Neural cell (in vitro differentiated cells): ENCODE data around the gene GALK1. TPM values are rescaled to one million over a fixed set of nuclear protein-coding genes. Genes with fewer than 3 reads are reported as not detected.
A peak's percentile ranks its signal among the peaks of the same experiment; 100 is the strongest.

Source experiments
- H2AFZ ChIP-seq: fragments of 200-600, 300-800 bp; sonication (generic), shearing (Covaris generic); 2 replicates; pipeline ENCODE4 v1.6.0; 2014; ENCODE audit warnings: low read depth, mild to moderate bottlenecking, antibody characterized with exemption, low read length, moderate library complexity
- H3F3A ChIP-seq: fragments of 200-600 bp; shearing (Covaris generic); 2 replicates; pipeline ENCODE4 v1.6.1; 2016; ENCODE audit warnings: mild to moderate bottlenecking, moderate library complexity, mixed read lengths, antibody characterized with exemption, low read length; ENCODE audit not compliant: insufficient read depth, poor library complexity, severe bottlenecking
- H3K27ac ChIP-seq: fragments of 200-600, 300-800 bp; sonication (generic), shearing (Covaris generic); 2 replicates; pipeline ENCODE4 v1.5.1; 2014; ENCODE audit warnings: mild to moderate bottlenecking, low read length, moderate library complexity
- H3K27me3 ChIP-seq: fragments of 300-800, 200-600 bp; sonication (generic), shearing (Covaris generic); 2 replicates; pipeline ENCODE4 v1.6.0; 2014; ENCODE audit warnings: mild to moderate bottlenecking, low read depth, low read length, moderate library complexity; ENCODE audit not compliant: insufficient read depth
- H3K36me3 ChIP-seq: fragments of 300-800, 200-600 bp; sonication (generic), shearing (Covaris generic); 2 replicates; pipeline ENCODE4 v1.5.1; 2014; ENCODE audit warnings: mild to moderate bottlenecking, antibody characterized with exemption, low read length, moderate library complexity; ENCODE audit not compliant: insufficient read depth
- H3K4me2 ChIP-seq: fragments of 300-800, 200-600 bp; sonication (generic), shearing (Covaris generic); 2 replicates; pipeline ENCODE4 v1.6.0; 2014; ENCODE audit warnings: mild to moderate bottlenecking, low read length
- H3K4me3 ChIP-seq: fragments of 300-800, 200-600 bp; sonication (generic), shearing (Covaris generic); 2 replicates; pipeline ENCODE4 v1.5.1; 2014; ENCODE audit warnings: mild to moderate bottlenecking, low read length, moderate library complexity
- H3K79me2 ChIP-seq: fragments of 200-600 bp; shearing (Covaris generic); replicated peaks from 2 replicates; pipeline ENCODE4 v1.6.0; 2014; ENCODE audit warnings: mild to moderate bottlenecking, low read length, moderate library complexity; ENCODE audit not compliant: insufficient read depth
- H3K9ac ChIP-seq: fragments of 300-800, 200-600 bp; sonication (generic), shearing (Covaris generic); 2 replicates; pipeline ENCODE4 v1.6.1; 2016; ENCODE audit warnings: mild to moderate bottlenecking, low read length, mixed read lengths
- H3K9me2 ChIP-seq: fragments of 200-600 bp; shearing (Covaris generic); 2 replicates; pipeline ENCODE4 v1.6.1; 2016; ENCODE audit warnings: mild to moderate bottlenecking, low read length, mixed read lengths; ENCODE audit not compliant: insufficient read depth
- H3K9me3 ChIP-seq: fragments of 200-600, 300-800 bp; sonication (generic), shearing (Covaris generic); 2 replicates; pipeline ENCODE4 v1.6.1; 2016; ENCODE audit warnings: mild to moderate bottlenecking, mixed run types, low read length, moderate library complexity, mixed read lengths
- H4K20me1 ChIP-seq: fragments of 200-600 bp; shearing (Covaris generic); 2 replicates; pipeline ENCODE4 v1.6.1; 2016; ENCODE audit warnings: mild to moderate bottlenecking, mixed run types; ENCODE audit not compliant: insufficient read depth
- CTCF ChIP-seq: fragments of 450-650 bp; IDR thresholded peaks from 2 replicates; pipeline ENCODE4 v1.5.1; 2014; ENCODE audit warnings: antibody characterized with exemption, mild to moderate bottlenecking, moderate library complexity; ENCODE audit not compliant: poor library complexity, severe bottlenecking
- EP300 ChIP-seq: fragments of 450-650 bp; conservative IDR thresholded peaks from 2 replicates; pipeline ENCODE4 v1.6.1; 2014; ENCODE audit warnings: antibody characterized with exemption, mild to moderate bottlenecking, moderate library complexity; ENCODE audit not compliant: poor library complexity, severe bottlenecking
- EZH2 ChIP-seq: fragments of 200-600, 300-800 bp; shearing (Covaris generic), sonication (generic); IDR thresholded peaks from 2 replicates; pipeline ENCODE4 v1.6.1; 2014; ENCODE audit warnings: antibody characterized with exemption, low read length, borderline replicate concordance, mild to moderate bottlenecking; ENCODE audit not compliant: insufficient read depth, poor library complexity, severe bottlenecking
- MXI1 ChIP-seq: fragments of 450-650 bp; conservative IDR thresholded peaks from 2 replicates; pipeline ENCODE4 v1.6.1; 2014; ENCODE audit warnings: antibody characterized with exemption, mild to moderate bottlenecking; ENCODE audit not compliant: poor library complexity, severe bottlenecking
- POLR2AphosphoS5 ChIP-seq: IDR thresholded peaks from 2 replicates; pipeline ENCODE4 v1.6.1; 2012
- RAD21 ChIP-seq: fragments of 450-650 bp; conservative IDR thresholded peaks from 2 replicates; pipeline ENCODE4 v1.6.1; 2014; ENCODE audit warnings: antibody characterized with exemption, mild to moderate bottlenecking, moderate library complexity
- TAF1 ChIP-seq: IDR thresholded peaks from 2 replicates; pipeline ENCODE4 v1.6.1; 2012; ENCODE audit warnings: low read depth
- polyA plus RNA-seq: library from polyadenylated mRNA; depleted of rRNA; stranded (reverse); fragments of >200 nt; gene quantifications from 2 replicates; pipeline ENCODE4 v1.2.3, GENCODE V29; 2014
- TF ChIP-seq, protein P1 (sequence below): IDR thresholded peaks from 2 replicates; pipeline ENCODE4 v1.6.1; 2012; ENCODE audit warnings: borderline replicate concordance

GALK1 gene
- polyA plus RNA-seq, 1 donor from 2014 or later = 4.8 TPM

- Histone ChIP-seq H3K9ac (no peak overlapping the region), H3K4me3 (no peak overlapping the region), H3K36me3 (no peaks in the 10 kb centered on the region), H4K20me1 (no peaks in the 10 kb centered on the region), H2AFZ (no peak overlapping the region), H3K9me2 (no peaks in the 10 kb centered on the region), H3F3A (no peaks in the 10 kb centered on the region), H3K9me3 (no peaks in the 10 kb centered on the region), H3K27me3 (no peaks in the 10 kb centered on the region), H3K27ac (no peak overlapping the region), H3K4me2 (no peak overlapping the region), H3K79me2 (peaks cover 86% of the 10 kb centered on the region)
- TF ChIP-seq EP300 (no peak), MXI1 (no peak), TAF1 (no peak)
Measured at GRCh38 chr17:75791254-75791653, 26.3 kb upstream of the GALK1 start.

GRCh38 chr17:75785016-75785890 is 20.3 kb upstream of the GALK1 start:
- peak; percentile 82 for TF ChIP-seq EP300
- TF ChIP-seq TAF1 = peak; percentile 47
- TF ChIP-seq, protein P1, sequence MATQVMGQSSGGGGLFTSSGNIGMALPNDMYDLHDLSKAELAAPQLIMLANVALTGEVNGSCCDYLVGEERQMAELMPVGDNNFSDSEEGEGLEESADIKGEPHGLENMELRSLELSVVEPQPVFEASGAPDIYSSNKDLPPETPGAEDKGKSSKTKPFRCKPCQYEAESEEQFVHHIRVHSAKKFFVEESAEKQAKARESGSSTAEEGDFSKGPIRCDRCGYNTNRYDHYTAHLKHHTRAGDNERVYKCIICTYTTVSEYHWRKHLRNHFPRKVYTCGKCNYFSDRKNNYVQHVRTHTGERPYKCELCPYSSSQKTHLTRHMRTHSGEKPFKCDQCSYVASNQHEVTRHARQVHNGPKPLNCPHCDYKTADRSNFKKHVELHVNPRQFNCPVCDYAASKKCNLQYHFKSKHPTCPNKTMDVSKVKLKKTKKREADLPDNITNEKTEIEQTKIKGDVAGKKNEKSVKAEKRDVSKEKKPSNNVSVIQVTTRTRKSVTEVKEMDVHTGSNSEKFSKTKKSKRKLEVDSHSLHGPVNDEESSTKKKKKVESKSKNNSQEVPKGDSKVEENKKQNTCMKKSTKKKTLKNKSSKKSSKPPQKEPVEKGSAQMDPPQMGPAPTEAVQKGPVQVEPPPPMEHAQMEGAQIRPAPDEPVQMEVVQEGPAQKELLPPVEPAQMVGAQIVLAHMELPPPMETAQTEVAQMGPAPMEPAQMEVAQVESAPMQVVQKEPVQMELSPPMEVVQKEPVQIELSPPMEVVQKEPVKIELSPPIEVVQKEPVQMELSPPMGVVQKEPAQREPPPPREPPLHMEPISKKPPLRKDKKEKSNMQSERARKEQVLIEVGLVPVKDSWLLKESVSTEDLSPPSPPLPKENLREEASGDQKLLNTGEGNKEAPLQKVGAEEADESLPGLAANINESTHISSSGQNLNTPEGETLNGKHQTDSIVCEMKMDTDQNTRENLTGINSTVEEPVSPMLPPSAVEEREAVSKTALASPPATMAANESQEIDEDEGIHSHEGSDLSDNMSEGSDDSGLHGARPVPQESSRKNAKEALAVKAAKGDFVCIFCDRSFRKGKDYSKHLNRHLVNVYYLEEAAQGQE = peak; percentile 94
- TF ChIP-seq CTCF = no peak
- peak; percentile 95 for TF ChIP-seq POLR2AphosphoS5
- Histone ChIP-seq H3K9me3 (no peaks in the 10 kb centered on the region), H2AFZ (peak overlapping the region; percentile 67), H3F3A (peaks cover 16% of the 10 kb centered on the region), H3K27ac (peak overlapping the region; percentile 98), H3K79me2 (peaks cover 36% of the 10 kb centered on the region), H3K4me2 (peak overlapping the region; percentile 78), H4K20me1 (no peaks in the 10 kb centered on the region), H3K36me3 (no peaks in the 10 kb centered on the region), H3K9ac (peak overlapping the region; percentile 93), H3K9me2 (no peaks in the 10 kb centered on the region), H3K4me3 (peak overlapping the region; percentile 68), H3K27me3 (no peaks in the 10 kb centered on the region)

DNA sequence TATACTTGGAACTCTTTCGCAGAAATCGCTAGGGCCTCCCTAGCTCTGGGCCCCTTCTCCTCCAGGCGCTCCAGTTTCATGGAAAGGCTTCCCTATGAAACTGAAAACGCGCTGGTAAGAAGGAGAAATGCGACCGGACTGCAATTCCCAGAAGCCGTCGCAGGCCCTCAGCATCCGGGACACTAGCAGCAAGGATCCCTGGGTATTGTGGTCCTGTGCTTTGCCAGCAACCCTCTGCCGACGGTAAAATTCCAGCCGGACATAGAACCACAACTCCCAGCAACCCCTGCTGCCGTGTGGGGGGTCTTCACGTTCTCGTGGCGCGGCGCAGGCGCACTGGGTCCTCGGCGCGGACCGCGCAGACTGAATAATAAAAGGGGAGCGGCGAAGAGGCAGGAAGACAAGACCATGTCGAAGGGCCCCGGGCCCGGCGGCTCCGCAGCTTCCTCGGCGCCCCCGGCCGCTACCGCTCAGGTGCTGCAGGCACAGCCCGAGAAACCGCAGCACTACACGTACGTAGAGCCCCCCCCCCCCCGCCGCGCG is 19.6 kb upstream of the GALK1 start, which contains the start of gene UNK:
Gene UNK (plus strand): TSS at position 334 of the 543 bp plus-strand sequence. CDS start 75 bp downstream, at position 409.
- Histone ChIP-seq H3K9me2 (no peaks in the 10 kb centered on the region), H3K27ac (peak within 1 kb of the TSS; percentile 98), H3F3A (peaks cover 18% of the 10 kb centered on the region), H3K9ac (peak within 1 kb of the TSS; percentile 93), H3K27me3 (no peaks in the 10 kb centered on the region), H4K20me1 (no peaks in the 10 kb centered on the region), H3K36me3 (no peaks in the 10 kb centered on the region), H3K4me2 (peak within 1 kb of the TSS; percentile 78), H3K79me2 (peaks cover 29% of the 10 kb centered on the region), H3K9me3 (no peaks in the 10 kb centered on the region), H3K4me3 (peak within 1 kb of the TSS; percentile 68), H2AFZ (peak within 1 kb of the TSS; percentile 71)
- TF ChIP-seq MXI1 (peak; percentile 32), POLR2AphosphoS5 (no peak), CTCF (peak; percentile 42), RAD21 (no peak), EZH2 (no peak), TAF1 (no peak)
- TF ChIP-seq, protein P1 = peak; percentile 69
